Muscle layer of duodenum (tissue), 2 donors: Measurements from ENCODE around the gene BRCC3.
"Not testable (repeated sequence)": the region's sequence is repeated elsewhere in the genome, so short reads cannot be mapped to it uniquely, and the experiment has no call there.

Source experiments
- H3K27ac ChIP-seq: one replicate; pipeline ENCODE4 v1.7.0; 2013; ENCODE audit warnings: mild to moderate bottlenecking, low read length
- H3K27me3 ChIP-seq: one replicate; pipeline ENCODE4 v1.7.0; 2013; ENCODE audit warnings: low read depth, mild to moderate bottlenecking, control low read depth, low read length
- H3K36me3 ChIP-seq, 2 donors: one replicate each; pipeline ENCODE4 v1.7.0; 2013; ENCODE audit warnings: low read length in 2 of 2, control low read depth in 1 of 2, mild to moderate bottlenecking in 1 of 2; ENCODE audit not compliant: insufficient read depth in 2 of 2, control insufficient read depth in 1 of 2
- H3K4me1 ChIP-seq, 2 donors: one replicate each; pipeline ENCODE4 v1.7.0; 2013; ENCODE audit warnings: low read length in 2 of 2, mild to moderate bottlenecking in 2 of 2, control low read depth in 1 of 2, moderate library complexity in 1 of 2; ENCODE audit not compliant: insufficient read depth in 2 of 2, control insufficient read depth in 1 of 2
- H3K4me3 ChIP-seq, 2 donors: one replicate each; pipeline ENCODE4 v1.7.0; 2013; ENCODE audit warnings: low read length in 2 of 2, low read depth in 1 of 2, mild to moderate bottlenecking in 1 of 2
- H3K9me3 ChIP-seq, 2 donors: one replicate each; pipeline ENCODE4 v1.7.0; 2013; ENCODE audit warnings: low read length in 2 of 2, control low read depth in 1 of 2, mild to moderate bottlenecking in 1 of 2; ENCODE audit not compliant: control insufficient read depth in 1 of 2
- donor health status: healthy.

BRCC3 gene

GRCh38 chrX:155112171-155112570, 40.9 kb downstream of the BRCC3 start:
- no peaks in the 10 kb centered on the region for H3K27me3 ChIP-seq
- H3K36me3 ChIP-seq: peaks cover 0 to 5% of the 10 kb centered on the region in 2 donors
- no peaks in the 10 kb centered on the region for H3K4me1 ChIP-seq
- H3K4me3 ChIP-seq: no peak overlapping the region
- H3K9me3 ChIP-seq: no peaks in the 10 kb centered on the region
- no peak overlapping the region for H3K27ac ChIP-seq

DNA sequence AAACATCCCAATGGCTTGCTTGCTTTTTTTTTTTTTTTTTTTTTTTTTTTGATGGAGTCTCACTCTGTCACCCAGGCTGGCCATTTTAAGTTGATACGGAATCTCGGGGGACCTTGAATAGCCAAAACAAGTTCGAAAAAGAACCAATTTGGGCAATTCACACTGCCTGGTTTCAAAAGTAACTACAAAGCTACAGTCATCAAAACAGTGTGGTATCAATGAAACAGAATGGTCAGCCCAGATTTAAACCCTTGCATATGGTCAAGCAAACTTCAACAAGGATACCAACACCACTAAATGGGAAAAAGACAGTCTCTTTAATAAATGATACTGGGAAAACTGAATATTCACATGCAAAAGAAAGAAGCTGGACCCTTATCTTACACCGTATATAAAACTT, 41.8 kb downstream of the BRCC3 start:
- Histone ChIP-seq H3K27ac (no peak overlapping the region), H3K4me3 (no peak overlapping the region), H3K4me1 (no peaks in the 10 kb centered on the region), H3K27me3 (no peaks in the 10 kb centered on the region), H3K9me3 (no peaks in the 10 kb centered on the region), H3K36me3 (peaks cover 0 to 5% of the 10 kb centered on the region in 2 donors)

DNA sequence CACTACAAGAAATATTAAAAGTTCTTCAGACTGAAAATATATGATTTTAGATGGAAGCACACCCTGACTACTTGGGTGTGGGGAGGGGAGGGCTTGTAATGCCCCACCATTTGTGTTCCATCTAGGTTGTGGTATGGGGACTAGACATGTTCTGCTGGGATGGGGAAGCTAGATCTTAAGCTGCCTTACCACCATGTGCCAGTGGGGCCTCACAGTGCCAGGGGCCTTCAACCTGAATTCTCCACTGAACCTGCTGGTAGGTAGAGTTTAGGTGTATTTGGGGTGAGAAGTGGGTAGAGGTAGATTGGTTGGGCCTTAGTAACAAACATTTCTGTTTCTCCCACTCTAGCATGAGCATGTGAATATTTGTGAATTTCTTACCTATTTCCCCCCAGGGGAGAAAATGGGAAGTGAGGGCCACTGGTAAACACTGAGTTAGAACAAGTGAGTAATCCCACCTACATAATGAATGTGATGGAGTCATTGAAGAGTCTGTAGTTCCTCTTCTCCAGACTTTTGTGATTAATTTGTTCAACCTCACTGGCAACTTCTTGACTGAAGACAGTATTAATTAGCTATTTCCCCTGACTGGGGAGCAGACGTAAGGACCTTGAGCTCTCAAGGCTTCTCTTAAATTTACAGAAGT, 44.0 kb downstream of the BRCC3 start:
- H3K27ac ChIP-seq: no peak overlapping the region
- no peaks in the 10 kb centered on the region for H3K27me3 ChIP-seq
- peaks cover 0 to 14% of the 10 kb centered on the region in 2 donors for H3K36me3 ChIP-seq
- H3K9me3 ChIP-seq: no peaks in the 10 kb centered on the region
- no peaks in the 10 kb centered on the region for H3K4me1 ChIP-seq
- no peak overlapping the region for H3K4me3 ChIP-seq

DNA sequence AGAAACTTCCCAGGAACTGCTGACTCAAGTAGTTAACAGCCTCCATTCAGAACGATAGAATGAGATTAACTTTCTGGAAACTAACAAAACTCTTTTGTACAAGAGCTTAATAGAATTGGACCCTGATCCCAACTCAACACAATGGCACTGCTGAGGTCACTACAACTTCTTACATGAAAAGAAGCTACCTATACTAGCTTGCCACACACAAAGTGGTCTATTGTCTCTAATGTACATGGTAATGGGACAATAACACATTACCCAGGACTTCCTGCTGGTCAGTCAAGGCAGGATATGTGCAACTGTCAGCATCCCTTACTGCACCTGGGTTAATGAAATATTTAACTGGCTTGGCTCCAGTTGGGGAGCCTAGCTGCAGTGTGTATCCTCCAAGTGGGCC, 56.2 kb downstream of the BRCC3 start:
- no peak overlapping the region for H3K4me3 ChIP-seq
- H3K36me3 ChIP-seq: no peaks in the 10 kb centered on the region
- H3K27ac ChIP-seq: no peak overlapping the region
- H3K4me1 ChIP-seq: no peaks in the 10 kb centered on the region
- H3K9me3 ChIP-seq: no peaks in the 10 kb centered on the region
- no peaks in the 10 kb centered on the region for H3K27me3 ChIP-seq

DNA sequence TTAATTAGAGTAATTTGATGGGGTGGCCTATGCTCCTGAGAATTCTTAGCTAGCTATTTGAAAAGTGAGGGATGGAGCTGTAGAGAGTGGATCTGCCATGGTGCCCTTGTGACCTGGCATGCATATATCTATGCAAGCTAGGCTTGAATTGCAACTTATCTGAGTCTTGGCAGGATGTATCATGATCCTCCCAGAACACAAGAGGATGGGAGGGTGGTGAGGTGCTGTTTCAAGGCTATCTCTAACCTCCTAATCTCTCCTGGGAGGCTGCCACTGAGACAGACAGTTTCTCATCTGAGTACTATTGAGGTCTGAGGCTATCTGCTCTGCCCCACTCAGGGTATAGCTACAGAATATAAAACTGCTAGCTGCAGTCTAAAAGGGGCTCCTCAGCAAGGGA, 56.6 kb downstream of the BRCC3 start:
- Histone ChIP-seq H3K27me3 (no peaks in the 10 kb centered on the region), H3K9me3 (no peaks in the 10 kb centered on the region), H3K36me3 (no peaks in the 10 kb centered on the region), H3K27ac (no peak overlapping the region), H3K4me1 (no peaks in the 10 kb centered on the region), H3K4me3 (no peak overlapping the region)

GRCh38 chrX:155132110-155132509, 60.8 kb downstream of the BRCC3 start:
- Histone ChIP-seq H3K4me3 (no peak overlapping the region), H3K4me1 (no peaks in the 10 kb centered on the region), H3K9me3 (no peaks in the 10 kb centered on the region), H3K36me3 (no peaks in the 10 kb centered on the region), H3K27me3 (no peaks in the 10 kb centered on the region), H3K27ac (no peak overlapping the region)

DNA sequence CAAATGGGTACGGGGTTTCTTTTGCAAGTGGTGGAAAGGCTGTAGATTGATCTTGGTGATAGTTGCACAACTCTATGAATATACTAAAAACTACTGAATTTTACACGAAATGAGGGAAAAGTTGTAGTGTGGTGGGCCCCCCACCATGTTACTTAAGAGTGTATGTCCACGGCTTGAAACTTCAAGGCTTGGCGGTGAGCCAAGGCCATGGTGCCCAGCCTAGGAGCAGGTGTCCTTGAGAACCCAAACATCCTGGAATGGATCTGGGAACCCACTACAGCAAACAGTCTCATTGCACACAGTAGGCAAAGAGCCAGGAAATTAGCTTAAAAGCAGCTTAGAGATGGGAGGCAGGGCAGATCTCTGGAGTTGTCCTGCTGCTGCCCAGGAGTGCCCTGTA, 62.9 kb downstream of the BRCC3 start:
- H3K27me3 ChIP-seq: no peaks in the 10 kb centered on the region
- H3K36me3 ChIP-seq: no peaks in the 10 kb centered on the region
- H3K27ac ChIP-seq: no peak overlapping the region
- no peak overlapping the region for H3K4me3 ChIP-seq
- H3K9me3 ChIP-seq: no peaks in the 10 kb centered on the region
- no peaks in the 10 kb centered on the region for H3K4me1 ChIP-seq

- Histone ChIP-seq H3K27me3 (no peaks in the 10 kb centered on the region), H3K27ac (no peak overlapping the region), H3K4me3 (no peak overlapping the region), H3K9me3 (no peaks in the 10 kb centered on the region), H3K36me3 (no peaks in the 10 kb centered on the region), H3K4me1 (no peaks in the 10 kb centered on the region)
These were observed 72.7 kb downstream of the BRCC3 start for GRCh38 chrX:155143959-155144548.

- H3K27ac ChIP-seq: no peak overlapping the region
- no peaks in the 10 kb centered on the region for H3K36me3 ChIP-seq
- H3K4me1 ChIP-seq: no peaks in the 10 kb centered on the region
- no peaks in the 10 kb centered on the region for H3K9me3 ChIP-seq
- no peaks in the 10 kb centered on the region for H3K27me3 ChIP-seq
- H3K4me3 ChIP-seq: no peak overlapping the region
These were observed 73.6 kb downstream of the BRCC3 start for GRCh38 chrX:155144926-155145325.

GRCh38 chrX:155147612-155148011, 76.3 kb downstream of the BRCC3 start:
- H3K27me3 ChIP-seq, H3K9me3 ChIP-seq, H3K36me3 ChIP-seq, H3K4me3 ChIP-seq, H3K27ac ChIP-seq, H3K4me1 ChIP-seq: not testable (repeated sequence)

GRCh38 chrX:155148166-155148565, 76.9 kb downstream of the BRCC3 start:
- H3K9me3 ChIP-seq, H3K4me3 ChIP-seq, H3K27me3 ChIP-seq, H3K4me1 ChIP-seq, H3K36me3 ChIP-seq, H3K27ac ChIP-seq: not testable (repeated sequence)
